K562 (cell line): ENCODE measurements around the gene HPCAL1.

Experiments used
- CBFB ChIP-seq: sonication (generic); formaldehyde crosslinking; IDR thresholded peaks from 2 replicates; pipeline ENCODE4 v1.4.0; 2020; ENCODE audit warnings: mild to moderate bottlenecking, missing genetic modification reagents
- EZH2 ChIP-seq: IDR thresholded peaks from 2 replicates; pipeline ENCODE4 v1.6.1; 2012; ENCODE audit warnings: low read depth, mild to moderate bottlenecking, inconsistent platforms, low read length, borderline replicate concordance
- FUS ChIP-seq: fragments of 200-400 bp; formaldehyde crosslinking; optimal IDR thresholded peaks from 2 replicates; pipeline ENCODE3; 2017; ENCODE audit warnings: low read depth, low read length
- JUND ChIP-seq, 2 experiments: IDR thresholded peaks; 2 replicates in 1 of 2; 3 replicates in 1 of 2; pipeline ENCODE4 v1.6.1; 2011; ENCODE audit warnings: borderline replicate concordance in 2 of 2, low read depth in 2 of 2, low read length in 2 of 2, improper control_type of control experiment in 1 of 2, missing biosample characterization in 1 of 2, missing genetic modification characterization in 1 of 2, missing genetic modification reagents in 1 of 2
- KAT8 ChIP-seq: fragments of 450-650 bp; IDR thresholded peaks from 2 replicates; pipeline ENCODE4 v1.6.1; 2016; ENCODE audit warnings: low read depth, mild to moderate bottlenecking
- NFE2L1 ChIP-seq: fragments of 450-650 bp; IDR thresholded peaks from 2 replicates; pipeline ENCODE4 v1.6.1; 2016; ENCODE audit warnings: missing genetic modification characterization, low read depth, mild to moderate bottlenecking, missing compliant biosample characterization, moderate library complexity, borderline replicate concordance
- NRF1 ChIP-seq, 2 experiments: fragments of 450-650 bp; IDR thresholded peaks in 1 of 2; conservative IDR thresholded peaks in 1 of 2; 2 replicates each; pipeline ENCODE4 v1.6.1; 2014; ENCODE audit warnings: mild to moderate bottlenecking in 2 of 2
- ZFX ChIP-seq: sonication (generic); formaldehyde crosslinking; IDR thresholded peaks from 2 replicates; pipeline ENCODE4 v1.8.0; 2022; ENCODE audit warnings: mild to moderate bottlenecking, missing genetic modification reagents, moderate library complexity
- ZNF263 ChIP-seq: sonication (generic); formaldehyde crosslinking; IDR thresholded peaks from 2 replicates; pipeline ENCODE4 v1.8.0; 2022; ENCODE audit warnings: mild to moderate bottlenecking, missing genetic modification reagents, borderline replicate concordance
- ZNF431 ChIP-seq: sonication (generic); formaldehyde crosslinking; IDR thresholded peaks from 2 replicates; pipeline ENCODE4 v1.8.0; 2022; ENCODE audit warnings: mild to moderate bottlenecking, missing genetic modification reagents
- TF ChIP-seq, protein P1 (sequence below), 3 experiments: IDR thresholded peaks in 2 of 3; conservative IDR thresholded peaks in 1 of 3; 2 replicates each; pipeline ENCODE4 v1.5.1; 2011 to 2012; ENCODE audit warnings: low read length in 3 of 3, mild to moderate bottlenecking in 3 of 3, control low read depth in 2 of 3, improper control_type of control experiment in 1 of 3, inconsistent platforms in 1 of 3, low read depth in 1 of 3, mixed read lengths in 1 of 3, moderate library complexity in 1 of 3; ENCODE audit not compliant: insufficient read depth in 2 of 3

DNA sequence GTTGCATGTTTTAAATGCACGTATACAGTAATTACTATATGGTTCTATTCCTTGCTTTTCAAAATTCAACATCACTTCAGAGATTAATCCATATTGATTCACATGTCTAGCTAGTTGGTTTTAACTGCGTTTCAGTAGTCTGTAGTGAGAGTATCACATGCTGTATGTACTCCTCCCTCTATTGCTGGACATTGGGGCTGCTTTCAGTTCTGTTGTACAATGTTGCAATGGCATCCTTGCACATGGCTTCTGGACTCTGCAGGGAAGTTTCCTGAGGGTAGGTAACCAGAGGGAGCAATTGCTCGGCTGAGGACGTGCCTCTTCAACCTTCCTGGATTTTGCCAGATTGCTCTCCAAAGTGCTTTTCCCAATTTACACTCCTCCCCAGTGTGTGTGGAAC, 10.7 kb upstream of the HPCAL1 start:
- no peak for TF ChIP-seq ZNF263 (CRISPR knock-in tag)
- TF ChIP-seq FUS: no peak
- no peak for TF ChIP-seq NFE2L1
- TF ChIP-seq KAT8: no peak
- no peak for TF ChIP-seq NRF1 (conservative IDR thresholded peaks at IDR 0.05 in 1 of 2, IDR thresholded peaks at IDR 0.05 in 1 of 2)
- no peak for TF ChIP-seq ZFX (CRISPR knock-in tag)
- TF ChIP-seq ZNF431 (CRISPR knock-in tag): no peak
- TF ChIP-seq, protein P1, sequence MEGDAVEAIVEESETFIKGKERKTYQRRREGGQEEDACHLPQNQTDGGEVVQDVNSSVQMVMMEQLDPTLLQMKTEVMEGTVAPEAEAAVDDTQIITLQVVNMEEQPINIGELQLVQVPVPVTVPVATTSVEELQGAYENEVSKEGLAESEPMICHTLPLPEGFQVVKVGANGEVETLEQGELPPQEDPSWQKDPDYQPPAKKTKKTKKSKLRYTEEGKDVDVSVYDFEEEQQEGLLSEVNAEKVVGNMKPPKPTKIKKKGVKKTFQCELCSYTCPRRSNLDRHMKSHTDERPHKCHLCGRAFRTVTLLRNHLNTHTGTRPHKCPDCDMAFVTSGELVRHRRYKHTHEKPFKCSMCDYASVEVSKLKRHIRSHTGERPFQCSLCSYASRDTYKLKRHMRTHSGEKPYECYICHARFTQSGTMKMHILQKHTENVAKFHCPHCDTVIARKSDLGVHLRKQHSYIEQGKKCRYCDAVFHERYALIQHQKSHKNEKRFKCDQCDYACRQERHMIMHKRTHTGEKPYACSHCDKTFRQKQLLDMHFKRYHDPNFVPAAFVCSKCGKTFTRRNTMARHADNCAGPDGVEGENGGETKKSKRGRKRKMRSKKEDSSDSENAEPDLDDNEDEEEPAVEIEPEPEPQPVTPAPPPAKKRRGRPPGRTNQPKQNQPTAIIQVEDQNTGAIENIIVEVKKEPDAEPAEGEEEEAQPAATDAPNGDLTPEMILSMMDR (IDR thresholded peaks at IDR 0.05 in 2 of 3, conservative IDR thresholded peaks at IDR 0.05 in 1 of 3; ENCODE audit: insufficient read depth in 2 of 3, low read depth in 1 of 3, low read length in 3 of 3): no peak
- TF ChIP-seq JUND (IDR thresholded peaks at IDR 0.05; ENCODE audit: borderline replicate concordance, low read depth, low read length): no peak
- TF ChIP-seq JUND (tag; IDR thresholded peaks at IDR 0.05; ENCODE audit: borderline replicate concordance, low read depth, low read length): no peak
- no peak for TF ChIP-seq CBFB (CRISPR knock-in tag)
- no peak for TF ChIP-seq EZH2
